H9 (cell line): ENCODE data around the gene FMNL1. TPM values are rescaled to one million over a fixed set of nuclear protein-coding genes. Genes with fewer than 3 reads are reported as not detected.

Experiments used
- DNase-seq: peaks from one replicate; pipeline ENCODE4 v3.0.0-alpha.2; 2017
- H2AFZ ChIP-seq: one replicate; pipeline ENCODE4 v1.6.1; 2013; ENCODE audit warnings: mild to moderate bottlenecking, low read length, control low read depth, moderate library complexity
- H2AK5ac ChIP-seq: 2 replicates; pipeline ENCODE4 v1.6.1; 2013; ENCODE audit warnings: low read length, control low read depth, mixed read lengths; ENCODE audit not compliant: insufficient read length
- H2BK120ac ChIP-seq: one replicate; pipeline ENCODE4 v1.6.1; 2013; ENCODE audit warnings: low read depth, mild to moderate bottlenecking, low read length, control low read depth, inconsistent platforms; ENCODE audit not compliant: poor library complexity, severe bottlenecking
- H2BK12ac ChIP-seq: 2 replicates; pipeline ENCODE4 v1.6.1; 2013; ENCODE audit warnings: low read length, control low read depth, mixed read lengths, low read depth; ENCODE audit not compliant: insufficient read length
- H2BK15ac ChIP-seq: 2 replicates; pipeline ENCODE4 v1.6.1; 2013; ENCODE audit warnings: low read depth, low read length, control low read depth
- H2BK20ac ChIP-seq: one replicate; pipeline ENCODE4 v1.6.1; 2013; ENCODE audit warnings: low read depth, mild to moderate bottlenecking, low read length, control low read depth, inconsistent platforms; ENCODE audit not compliant: poor library complexity, severe bottlenecking
- H2BK5ac ChIP-seq: 2 replicates; pipeline ENCODE4 v1.6.1; 2013; ENCODE audit warnings: low read length, control low read depth, mixed read lengths; ENCODE audit not compliant: insufficient read length
- H3K14ac ChIP-seq: 2 replicates; pipeline ENCODE4 v1.6.1; 2013; ENCODE audit warnings: low read length, control low read depth; ENCODE audit not compliant: insufficient read depth
- H3K18ac ChIP-seq: 2 replicates; pipeline ENCODE4 v1.6.1; 2013; ENCODE audit warnings: low read depth, mild to moderate bottlenecking, mixed read lengths, low read length, control low read depth; ENCODE audit not compliant: insufficient read length
- H3K23ac ChIP-seq: 2 replicates; pipeline ENCODE4 v1.6.1; 2013; ENCODE audit warnings: low read length, control low read depth, mixed read lengths, low read depth; ENCODE audit not compliant: insufficient read length
- H3K23me2 ChIP-seq: 2 replicates; pipeline ENCODE4 v1.6.1; 2013; ENCODE audit warnings: low read depth, mild to moderate bottlenecking, mixed read lengths, low read length, control low read depth; ENCODE audit not compliant: insufficient read length, poor library complexity, severe bottlenecking
- H3K27ac ChIP-seq: 2 replicates; pipeline ENCODE4 v1.5.1; 2013; ENCODE audit warnings: low read length, control low read depth, mixed read lengths, low read depth; ENCODE audit not compliant: insufficient read length
- H3K27me3 ChIP-seq: 2 replicates; pipeline ENCODE4 v1.6.1; 2013; ENCODE audit warnings: low read length, control low read depth, inconsistent platforms; ENCODE audit not compliant: insufficient read depth
- H3K4ac ChIP-seq: 2 replicates; pipeline ENCODE4 v1.6.1; 2013; ENCODE audit warnings: low read depth, mild to moderate bottlenecking, control low read depth, inconsistent platforms, low read length, moderate library complexity
- H3K4me1 ChIP-seq: 2 replicates; pipeline ENCODE4 v1.6.1; 2013; ENCODE audit warnings: low read length, control low read depth, inconsistent platforms; ENCODE audit not compliant: insufficient read depth
- H3K4me2 ChIP-seq: 2 replicates; pipeline ENCODE4 v1.6.1; 2013; ENCODE audit warnings: low read length, control low read depth, mixed read lengths; ENCODE audit not compliant: insufficient read length, insufficient read depth
- H3K56ac ChIP-seq: 2 replicates; pipeline ENCODE4 v1.6.1; 2013; ENCODE audit warnings: low read depth, mild to moderate bottlenecking, mixed read lengths, low read length, control low read depth; ENCODE audit not compliant: insufficient read length
- H3K79me1 ChIP-seq: 2 replicates; pipeline ENCODE4 v1.6.1; 2013; ENCODE audit warnings: low read depth, mild to moderate bottlenecking, moderate library complexity, low read length, control low read depth, inconsistent platforms; ENCODE audit not compliant: insufficient read depth, poor library complexity, severe bottlenecking
- H3K79me2 ChIP-seq: 2 replicates; pipeline ENCODE4 v1.6.1; 2013; ENCODE audit warnings: low read length, control low read depth, inconsistent platforms; ENCODE audit not compliant: insufficient read depth
- H3K9ac ChIP-seq: 2 replicates; pipeline ENCODE4 v1.6.1; 2013; ENCODE audit warnings: low read length, control low read depth, mixed read lengths; ENCODE audit not compliant: insufficient read length; ENCODE audit errors: extremely low read depth
- H3K9me3 ChIP-seq: one replicate; pipeline ENCODE4 v1.6.1; 2013; ENCODE audit warnings: low read depth, low read length, inconsistent platforms; ENCODE audit not compliant: control insufficient read depth
- H3T11ph ChIP-seq: one replicate; pipeline ENCODE4 v1.6.1; 2013; ENCODE audit warnings: mild to moderate bottlenecking, low read length, control low read depth, inconsistent platforms
- H4K20me1 ChIP-seq: one replicate; pipeline ENCODE4 v1.6.1; 2013; ENCODE audit not compliant: control insufficient read depth, insufficient read length, insufficient read depth
- H4K5ac ChIP-seq: 2 replicates; pipeline ENCODE4 v1.6.1; 2013; ENCODE audit warnings: low read depth, mild to moderate bottlenecking, mixed read lengths, low read length, control low read depth; ENCODE audit not compliant: insufficient read length
- H4K8ac ChIP-seq: replicated peaks from 2 replicates; pipeline ENCODE4 v1.6.1; 2013; ENCODE audit warnings: low read length, control low read depth, mixed read lengths, low read depth; ENCODE audit not compliant: insufficient read length
- H4K91ac ChIP-seq: 2 replicates; pipeline ENCODE4 v1.6.1; 2013; ENCODE audit warnings: low read depth, mild to moderate bottlenecking, moderate library complexity, mixed read lengths, low read length, control low read depth; ENCODE audit not compliant: insufficient read length
- H3K27ac Mint-ChIP-seq, 3 experiments: 2 replicates in 2 of 3; 3 replicates in 1 of 3; pipeline ENCODE4 v1.8.0; 2020 to 2021; ENCODE audit warnings: mixed read lengths in 3 of 3, mild to moderate bottlenecking in 1 of 3, moderate library complexity in 1 of 3
- H3K27me3 Mint-ChIP-seq: 2 replicates; pipeline ENCODE4 v1.8.0; 2021; ENCODE audit warnings: low read depth, mild to moderate bottlenecking, moderate library complexity, mixed read lengths
- H3K36me3 Mint-ChIP-seq, 3 experiments: 2 replicates in 2 of 3; 3 replicates in 1 of 3; pipeline ENCODE4 v1.8.0; 2020 to 2021; ENCODE audit warnings: low read depth in 3 of 3, mixed read lengths in 3 of 3; ENCODE audit not compliant: insufficient read depth in 1 of 3
- H3K4me1 Mint-ChIP-seq, 2 experiments: 2 replicates each; pipeline ENCODE4 v1.8.0; 2020; ENCODE audit warnings: mixed read lengths in 2 of 2
- H3K4me3 Mint-ChIP-seq, 2 experiments: 2 replicates in 1 of 2; 3 replicates in 1 of 2; pipeline ENCODE4 v1.8.0; 2020 to 2021; ENCODE audit warnings: mild to moderate bottlenecking in 2 of 2, mixed read lengths in 2 of 2, moderate library complexity in 1 of 2
- H3K9me3 Mint-ChIP-seq, 2 experiments: 2 replicates in 1 of 2; 3 replicates in 1 of 2; pipeline ENCODE4 v1.8.0; 2020; ENCODE audit warnings: mild to moderate bottlenecking in 2 of 2, mixed read lengths in 2 of 2, moderate library complexity in 1 of 2
- WGBS: extraction: QIAGEN DNeasy Blood & Tissue Kit; methylation state at CpG from one replicate; pipeline ENCODE4 v1.1.7; 2013; ENCODE audit warnings: missing lambda C conversion rate, low lambda C conversion rate, mixed read lengths; ENCODE audit not compliant: insufficient read length; ENCODE audit errors: extremely low coverage; 5-methylcytosine and 5-hydroxymethylcytosine counted together
- total RNA-seq: library from RNA; stranded (reverse); gene quantifications from 2 replicates; pipeline ENCODE4 v1.2.1, GENCODE V29; 2021
- TF ChIP-seq, protein P1 (sequence below): fragments of 200-600 bp; sonication (generic); conservative IDR thresholded peaks from 3 replicates; pipeline ENCODE4 v1.8.0; 2021; ENCODE audit warnings: antibody characterized with exemption, mild to moderate bottlenecking

FMNL1 gene
- total RNA-seq, 1 experiment from 2014 or later: 6.9 TPM

DNA sequence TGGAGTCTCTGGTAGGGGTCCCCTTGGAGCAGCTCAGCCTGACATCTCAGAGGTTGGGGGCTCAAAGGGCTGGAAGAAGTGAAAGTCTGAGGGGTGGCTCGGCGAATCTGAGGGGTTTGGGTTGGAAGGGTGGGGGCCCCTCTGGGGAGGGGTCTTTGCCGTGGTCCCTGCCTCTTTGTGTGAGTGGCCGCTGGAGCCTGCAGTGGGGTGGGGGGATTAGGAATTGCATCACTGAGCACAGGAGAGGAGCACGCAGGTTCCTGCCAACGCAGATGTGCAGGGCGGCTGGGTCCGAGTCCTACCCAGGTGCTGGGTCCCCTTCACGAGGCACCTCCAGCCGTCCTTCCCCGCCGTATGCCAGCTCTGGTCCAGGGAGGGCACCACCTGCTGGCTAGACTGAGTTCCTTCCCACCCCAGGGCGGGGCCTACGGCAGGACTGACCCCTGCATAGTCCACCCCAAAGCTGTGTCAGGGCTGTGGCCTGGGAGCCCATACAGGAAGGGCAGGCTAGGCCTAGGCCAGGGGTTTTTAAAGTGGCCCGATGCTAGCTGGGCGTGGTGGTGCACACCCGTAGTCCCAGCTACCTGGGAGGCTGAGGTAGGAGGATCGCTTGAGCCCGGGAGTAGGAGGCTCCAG, 9.9 kb downstream of the FMNL1 start:
- Mint-ChIP-seq H3K27me3 (peaks cover 16% of the 10 kb centered on the region), H3K4me3 (no peak overlapping the region; a peak in 1 of 5 replicates), H3K9me3 (no peaks in the 10 kb centered on the region; a peak in 2 of 5 replicates), H3K4me1 (peaks cover 25 to 54% of the 10 kb centered on the region in 2 experiments), H3K27ac (no peak overlapping the region), H3K36me3 (no peaks in the 10 kb centered on the region)
- Histone ChIP-seq H2AFZ (no peak overlapping the region), H4K20me1 (no peaks in the 10 kb centered on the region), H3K18ac (no peak overlapping the region), H2AK5ac (no peak overlapping the region), H3K56ac (no peak overlapping the region), H3K27me3 (no peaks in the 10 kb centered on the region), H2BK5ac (no peak overlapping the region), H3K4me1 (peaks cover 4% of the 10 kb centered on the region; the same call in 1 of the 2 replicates), H4K91ac (no peak overlapping the region), H3K79me2 (no peaks in the 10 kb centered on the region), H3K4me2 (no peak overlapping the region), H2BK120ac (no peak overlapping the region), H2BK15ac (no peak overlapping the region), H3K9me3 (no peaks in the 10 kb centered on the region), H3K23me2 (no peaks in the 10 kb centered on the region), H3T11ph (no peak overlapping the region), H3K79me1 (no peaks in the 10 kb centered on the region), H3K23ac (no peak overlapping the region), H3K9ac (no peak overlapping the region), H4K8ac (no peak overlapping the region), H2BK12ac (no peak overlapping the region), H2BK20ac (no peak overlapping the region), H4K5ac (no peak overlapping the region), H3K27ac (no peak overlapping the region), H3K4ac (no peak overlapping the region), H3K14ac (no peak overlapping the region)
- no CpG with 5 or more reads among the region's 19 CpGs for WGBS
- TF ChIP-seq, protein P1, sequence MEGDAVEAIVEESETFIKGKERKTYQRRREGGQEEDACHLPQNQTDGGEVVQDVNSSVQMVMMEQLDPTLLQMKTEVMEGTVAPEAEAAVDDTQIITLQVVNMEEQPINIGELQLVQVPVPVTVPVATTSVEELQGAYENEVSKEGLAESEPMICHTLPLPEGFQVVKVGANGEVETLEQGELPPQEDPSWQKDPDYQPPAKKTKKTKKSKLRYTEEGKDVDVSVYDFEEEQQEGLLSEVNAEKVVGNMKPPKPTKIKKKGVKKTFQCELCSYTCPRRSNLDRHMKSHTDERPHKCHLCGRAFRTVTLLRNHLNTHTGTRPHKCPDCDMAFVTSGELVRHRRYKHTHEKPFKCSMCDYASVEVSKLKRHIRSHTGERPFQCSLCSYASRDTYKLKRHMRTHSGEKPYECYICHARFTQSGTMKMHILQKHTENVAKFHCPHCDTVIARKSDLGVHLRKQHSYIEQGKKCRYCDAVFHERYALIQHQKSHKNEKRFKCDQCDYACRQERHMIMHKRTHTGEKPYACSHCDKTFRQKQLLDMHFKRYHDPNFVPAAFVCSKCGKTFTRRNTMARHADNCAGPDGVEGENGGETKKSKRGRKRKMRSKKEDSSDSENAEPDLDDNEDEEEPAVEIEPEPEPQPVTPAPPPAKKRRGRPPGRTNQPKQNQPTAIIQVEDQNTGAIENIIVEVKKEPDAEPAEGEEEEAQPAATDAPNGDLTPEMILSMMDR: peak; percentile 67
- peak; percentile 87 for DNase-seq
